ENCODE results near the gene CLDN10.
"Not testable (repeated sequence)": the region's sequence is repeated elsewhere in the genome, so short reads cannot be mapped to it uniquely, and the experiment has no call there.

The CLDN10 gene

DNA sequence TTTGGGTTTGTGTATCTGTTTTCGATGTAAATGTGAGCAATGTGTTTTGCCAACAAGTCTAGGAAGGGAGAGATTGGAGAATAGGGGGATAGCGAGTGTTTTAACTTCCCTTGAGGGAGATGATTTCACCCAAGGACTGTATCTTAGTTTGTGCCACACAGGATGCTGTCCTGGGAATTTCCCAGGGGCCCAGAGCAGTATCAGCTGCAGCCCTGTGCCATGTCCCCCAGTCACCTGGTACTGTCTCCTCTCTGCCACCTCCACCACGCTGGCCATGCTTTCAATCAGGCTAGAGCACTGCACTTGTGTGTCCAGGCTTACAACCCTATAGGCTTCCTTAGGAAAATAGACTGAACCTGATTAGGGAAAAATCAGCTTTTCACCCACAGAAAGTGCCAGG is 40.1 kb upstream of the CLDN10 start:
- Histone ChIP-seq H3K9me3 (replicated peaks in 1 of 2; ENCODE audit: control insufficient read depth in 2 of 2, insufficient read depth in 1 of 2, low read depth in 1 of 2, low read length in 2 of 2) (no peaks in the 10 kb centered on the region), H4K8ac (ENCODE audit: low read depth, low read length) (no peak overlapping the region), H3K4ac (ENCODE audit: low read length) (no peak overlapping the region), H3K9ac (ENCODE audit: low read depth, low read length, poor library complexity) (no peak overlapping the region), H3K14ac (ENCODE audit: low read length) (no peak overlapping the region), H3K27me3 (ENCODE audit: control insufficient read depth in 3 of 3, insufficient read depth in 3 of 3, low read depth in 1 of 3, low read length in 3 of 3) (peaks cover 0 to 5% (median 0%) of the 10 kb centered on the region in 3 experiments), H2AK5ac (ENCODE audit: low read depth, low read length) (no peak overlapping the region), H3K36me3 (replicated peaks in 1 of 2; ENCODE audit: control insufficient read depth in 2 of 2, insufficient read depth in 2 of 2, low read length in 2 of 2) (no peaks in the 10 kb centered on the region), H3K4me3 (ENCODE audit: low read length in 2 of 2) (no peak overlapping the region), H3K79me1 (ENCODE audit: low read depth, low read length) (no peaks in the 10 kb centered on the region), H3K18ac (ENCODE audit: low read length) (no peak overlapping the region), H3K23ac (ENCODE audit: low read depth, low read length, poor library complexity) (no peak overlapping the region), H3K4me1 (ENCODE audit: control insufficient read depth in 2 of 2, insufficient read depth in 1 of 2, low read depth in 1 of 2, low read length in 2 of 2) (no peaks in the 10 kb centered on the region), H2BK12ac (ENCODE audit: low read length) (no peak overlapping the region), H2BK5ac (ENCODE audit: low read length) (no peak overlapping the region), H2BK120ac (ENCODE audit: low read depth, low read length) (no peak overlapping the region), H4K91ac (ENCODE audit: low read depth, low read length, poor library complexity) (no peak overlapping the region), H3K4me2 (ENCODE audit: insufficient read depth, low read length, poor library complexity, severe bottlenecking) (no peak overlapping the region), H2AFZ (ENCODE audit: low read length) (no peak overlapping the region), H3K27ac (replicated peaks; ENCODE audit: low read length) (no peak overlapping the region), H2BK15ac (ENCODE audit: low read length) (no peak overlapping the region)
- no peak for DNase-seq (ENCODE audit: low spot score)
- no CpG with 5 or more reads among the region's 3 CpGs for WGBS, 2 donors (ENCODE audit: extremely low coverage in 2 of 2, insufficient read length in 2 of 2, insufficient replicate concordance in 1 of 2)

GRCh38 chr13:95512957-95513356 is 39.6 kb upstream of the CLDN10 start:
- WGBS, 2 donors (ENCODE audit: extremely low coverage in 2 of 2, insufficient read length in 2 of 2, insufficient replicate concordance in 1 of 2) = no CpG with 5 or more reads among the region's 1 CpG
- DNase-seq (ENCODE audit: low spot score) = no peak
- Histone ChIP-seq H3K23ac (ENCODE audit: low read depth, low read length, poor library complexity) (no peak overlapping the region), H3K4me1 (ENCODE audit: control insufficient read depth in 2 of 2, insufficient read depth in 1 of 2, low read depth in 1 of 2, low read length in 2 of 2) (no peaks in the 10 kb centered on the region), H3K4me3 (ENCODE audit: low read length in 2 of 2) (no peak overlapping the region), H4K91ac (ENCODE audit: low read depth, low read length, poor library complexity) (no peak overlapping the region), H3K27me3 (ENCODE audit: control insufficient read depth in 3 of 3, insufficient read depth in 3 of 3, low read depth in 1 of 3, low read length in 3 of 3) (peaks cover 0 to 5% (median 0%) of the 10 kb centered on the region in 3 experiments), H3K14ac (ENCODE audit: low read length) (no peak overlapping the region), H3K27ac (replicated peaks; ENCODE audit: low read length) (no peak overlapping the region), H2BK120ac (ENCODE audit: low read depth, low read length) (no peak overlapping the region), H2BK15ac (ENCODE audit: low read length) (no peak overlapping the region), H3K9ac (ENCODE audit: low read depth, low read length, poor library complexity) (no peak overlapping the region), H4K8ac (ENCODE audit: low read depth, low read length) (no peak overlapping the region), H2BK12ac (ENCODE audit: low read length) (no peak overlapping the region), H3K4ac (ENCODE audit: low read length) (no peak overlapping the region), H3K36me3 (replicated peaks in 1 of 2; ENCODE audit: control insufficient read depth in 2 of 2, insufficient read depth in 2 of 2, low read length in 2 of 2) (no peaks in the 10 kb centered on the region), H2AK5ac (ENCODE audit: low read depth, low read length) (no peak overlapping the region), H2AFZ (ENCODE audit: low read length) (no peak overlapping the region), H3K79me1 (ENCODE audit: low read depth, low read length) (no peaks in the 10 kb centered on the region), H3K18ac (ENCODE audit: low read length) (no peak overlapping the region), H3K4me2 (ENCODE audit: insufficient read depth, low read length, poor library complexity, severe bottlenecking) (no peak overlapping the region), H2BK5ac (ENCODE audit: low read length) (no peak overlapping the region), H3K9me3 (replicated peaks in 1 of 2; ENCODE audit: control insufficient read depth in 2 of 2, insufficient read depth in 1 of 2, low read depth in 1 of 2, low read length in 2 of 2) (no peaks in the 10 kb centered on the region)

- not testable (repeated sequence) for H3K23ac ChIP-seq (ENCODE audit: low read depth, low read length, poor library complexity); H3K14ac ChIP-seq (ENCODE audit: low read length); DNase-seq (ENCODE audit: low spot score); H4K8ac ChIP-seq (ENCODE audit: low read depth, low read length); H3K36me3 ChIP-seq (replicated peaks in 1 of 2; ENCODE audit: control insufficient read depth in 2 of 2, insufficient read depth in 2 of 2, low read length in 2 of 2); H4K91ac ChIP-seq (ENCODE audit: low read depth, low read length, poor library complexity); H2AFZ ChIP-seq (ENCODE audit: low read length); H3K9me3 ChIP-seq (replicated peaks in 1 of 2; ENCODE audit: control insufficient read depth in 2 of 2, insufficient read depth in 1 of 2, low read depth in 1 of 2, low read length in 2 of 2); H2BK5ac ChIP-seq (ENCODE audit: low read length); H3K27ac ChIP-seq (replicated peaks; ENCODE audit: low read length); H3K4me3 ChIP-seq (ENCODE audit: low read length in 2 of 2); H3K9ac ChIP-seq (ENCODE audit: low read depth, low read length, poor library complexity); H3K4me2 ChIP-seq (ENCODE audit: insufficient read depth, low read length, poor library complexity, severe bottlenecking); H2BK12ac ChIP-seq (ENCODE audit: low read length); H2BK120ac ChIP-seq (ENCODE audit: low read depth, low read length); H3K27me3 ChIP-seq (ENCODE audit: control insufficient read depth in 3 of 3, insufficient read depth in 3 of 3, low read depth in 1 of 3, low read length in 3 of 3); H3K79me1 ChIP-seq (ENCODE audit: low read depth, low read length); H3K4ac ChIP-seq (ENCODE audit: low read length); H3K18ac ChIP-seq (ENCODE audit: low read length); H2BK15ac ChIP-seq (ENCODE audit: low read length); H3K4me1 ChIP-seq (ENCODE audit: control insufficient read depth in 2 of 2, insufficient read depth in 1 of 2, low read depth in 1 of 2, low read length in 2 of 2); H2AK5ac ChIP-seq (ENCODE audit: low read depth, low read length)
- no CpG with 5 or more reads among the region's 5 CpGs for WGBS, 2 donors (ENCODE audit: extremely low coverage in 2 of 2, insufficient read length in 2 of 2, insufficient replicate concordance in 1 of 2)
These were observed 36.9 kb upstream of the CLDN10 start for GRCh38 chr13:95515606-95516005.

- no peak overlapping the region for H2AK5ac ChIP-seq (ENCODE audit: low read depth, low read length)
- H4K8ac ChIP-seq (ENCODE audit: low read depth, low read length) = no peak overlapping the region
- H2BK120ac ChIP-seq (ENCODE audit: low read depth, low read length) = no peak overlapping the region
- no peaks in the 10 kb centered on the region for H3K36me3 ChIP-seq (replicated peaks in 1 of 2; ENCODE audit: control insufficient read depth in 2 of 2, insufficient read depth in 2 of 2, low read length in 2 of 2)
- no peak overlapping the region for H2BK5ac ChIP-seq (ENCODE audit: low read length)
- H3K18ac ChIP-seq (ENCODE audit: low read length) = no peak overlapping the region
- no peak overlapping the region for H3K4me3 ChIP-seq (ENCODE audit: low read length in 2 of 2)
- H3K4me1 ChIP-seq (ENCODE audit: control insufficient read depth in 2 of 2, insufficient read depth in 1 of 2, low read depth in 1 of 2, low read length in 2 of 2) = no peaks in the 10 kb centered on the region
- no CpG with 5 or more reads among the region's 2 CpGs for WGBS, 2 donors (ENCODE audit: extremely low coverage in 2 of 2, insufficient read length in 2 of 2, insufficient replicate concordance in 1 of 2)
- H3K23ac ChIP-seq (ENCODE audit: low read depth, low read length, poor library complexity) = no peak overlapping the region
- no peak for DNase-seq (ENCODE audit: low spot score)
- no peaks in the 10 kb centered on the region for H3K9me3 ChIP-seq (replicated peaks in 1 of 2; ENCODE audit: control insufficient read depth in 2 of 2, insufficient read depth in 1 of 2, low read depth in 1 of 2, low read length in 2 of 2)
- H3K14ac ChIP-seq (ENCODE audit: low read length) = no peak overlapping the region
- no peak overlapping the region for H3K4ac ChIP-seq (ENCODE audit: low read length)
- no peak overlapping the region for H3K4me2 ChIP-seq (ENCODE audit: insufficient read depth, low read length, poor library complexity, severe bottlenecking)
- no peak overlapping the region for H3K9ac ChIP-seq (ENCODE audit: low read depth, low read length, poor library complexity)
- no peak overlapping the region for H2BK15ac ChIP-seq (ENCODE audit: low read length)
- H3K79me1 ChIP-seq (ENCODE audit: low read depth, low read length) = no peaks in the 10 kb centered on the region
- H3K27ac ChIP-seq (replicated peaks; ENCODE audit: low read length) = no peak overlapping the region
- H4K91ac ChIP-seq (ENCODE audit: low read depth, low read length, poor library complexity) = no peak overlapping the region
- no peak overlapping the region for H2BK12ac ChIP-seq (ENCODE audit: low read length)
- no peak overlapping the region for H2AFZ ChIP-seq (ENCODE audit: low read length)
- no peaks in the 10 kb centered on the region for H3K27me3 ChIP-seq (ENCODE audit: control insufficient read depth in 3 of 3, insufficient read depth in 3 of 3, low read depth in 1 of 3, low read length in 3 of 3)
These were observed 36.5 kb upstream of the CLDN10 start for GRCh38 chr13:95516021-95516420.

All from neuronal stem cell (in vitro differentiated cells).